Superior temporal gyrus (tissue), 1 donor: Measurements from ENCODE around the gene TAF11L6.
"Not testable (repeated sequence)": the region's sequence is repeated elsewhere in the genome, so short reads cannot be mapped to it uniquely, and the experiment has no call there.

Experiments used
- DNase-seq: peaks from one replicate; pipeline ENCODE4 v3.0.0-alpha.2; 2016; ENCODE audit errors: extremely low spot score

Gene TAF11L6

GRCh38 chr5:17528369-17528768, at the start of gene TAF11L6:
TAF11L6 (plus strand) TSS chr5:17528669.
- DNase-seq, result not testable (repeated sequence)

- no peak for DNase-seq
Observed at GRCh38 chr5:17481378-17481777, 47.1 kb upstream of the TAF11L6 start.

GRCh38 chr5:17482790-17483189, 45.7 kb upstream of the TAF11L6 start:
- no peak for DNase-seq

- DNase-seq, result not testable (repeated sequence)
Observed at GRCh38 chr5:17486464-17487173, 41.9 kb upstream of the TAF11L6 start.

GRCh38 chr5:17487174-17487512, 41.3 kb upstream of the TAF11L6 start:
- no peak for DNase-seq

- not testable (repeated sequence) for DNase-seq
Observed at GRCh38 chr5:17491257-17491656, 37.2 kb upstream of the TAF11L6 start.

GRCh38 chr5:17492770-17493169, 35.7 kb upstream of the TAF11L6 start:
- no peak for DNase-seq

GRCh38 chr5:17497446-17497845, 31.0 kb upstream of the TAF11L6 start:
- no peak for DNase-seq

GRCh38 chr5:17497931-17498330, 30.5 kb upstream of the TAF11L6 start, which contains the start of gene TAF11L2:
TAF11L2 (plus strand) TSS chr5:17498231.
- not testable (repeated sequence) for DNase-seq

GRCh38 chr5:17511775-17512325, 16.6 kb upstream of the TAF11L6 start:
- no peak for DNase-seq

GRCh38 chr5:17517526-17517925, 10.9 kb upstream of the TAF11L6 start:
- DNase-seq, result not testable (repeated sequence)

- DNase-seq, result not testable (repeated sequence)
Observed at GRCh38 chr5:17518067-17518466, 10.4 kb upstream of the TAF11L6 start, which contains the start of gene TAF11L3. TAF11L3 (plus strand) TSS chr5:17518367.

- not testable (repeated sequence) for DNase-seq
Observed at GRCh38 chr5:17519508-17519907, 9.0 kb upstream of the TAF11L6 start.

- not testable (repeated sequence) for DNase-seq
Observed at GRCh38 chr5:17521501-17521900, 7.0 kb upstream of the TAF11L6 start, which contains the start of gene TAF11L4. TAF11L4 (plus strand) TSS chr5:17521801.

- DNase-seq, result not testable (repeated sequence)
Observed at GRCh38 chr5:17524935-17525334, 3.5 kb upstream of the TAF11L6 start, which contains the start of gene TAF11L5. TAF11L5 (plus strand) TSS chr5:17525235.

- not testable (repeated sequence) for DNase-seq
Observed at GRCh38 chr5:17526504-17526903, 2.0 kb upstream of the TAF11L6 start.
